Right ventricle myocardium inferior (tissue), 1 donor: ENCODE measurements around the gene PORCN. TPM values are rescaled to one million over a fixed set of nuclear protein-coding genes. Genes with fewer than 3 reads are reported as not detected.

Source experiments
- total RNA-seq: library from RNA; stranded (reverse); fragmentation: NEBNext Ultra II Directional; extraction: Animal tissue kit (Norgen Biotek cat#: 25700); gene quantifications from one replicate; pipeline ENCODE4 v1.2.1, GENCODE V29; 2021
- donor health status: DM: no; HTN: yes; CAD: no; lungs with severe emphysema.

Gene PORCN
- total RNA-seq, 1 donor from 2014 or later, result 13.5 TPM

Other genes with a start within 250 kb of the PORCN start
- not detected for gene SSX3, start 152.3 kb upstream of the PORCN start, total RNA-seq
- gene SSX4, start 125.5 kb upstream of the PORCN start, total RNA-seq, result not detected
- not detected for gene SSX4B, start 97.0 kb upstream of the PORCN start, total RNA-seq
- 1.2 TPM for gene SLC38A5, start 38.7 kb upstream of the PORCN start, total RNA-seq
- gene FTSJ1, start 32.8 kb upstream of the PORCN start, total RNA-seq, result 15.7 TPM
- gene EBP, start 12.8 kb downstream of the PORCN start, total RNA-seq, result 54.1 TPM
- 20.5 TPM for gene TBC1D25, start 30.7 kb downstream of the PORCN start, total RNA-seq
- 113 TPM for gene RBM3, start 65.5 kb downstream of the PORCN start, total RNA-seq
- gene WDR13, start 88.5 kb downstream of the PORCN start, total RNA-seq, result 170 TPM
- 4.4 TPM for gene WAS, start 174.8 kb downstream of the PORCN start, total RNA-seq
- gene SUV39H1, start 187.7 kb downstream of the PORCN start, total RNA-seq, result 2.2 TPM